ENCODE data around the gene SHISA9.

SHISA9 gene

DNA sequence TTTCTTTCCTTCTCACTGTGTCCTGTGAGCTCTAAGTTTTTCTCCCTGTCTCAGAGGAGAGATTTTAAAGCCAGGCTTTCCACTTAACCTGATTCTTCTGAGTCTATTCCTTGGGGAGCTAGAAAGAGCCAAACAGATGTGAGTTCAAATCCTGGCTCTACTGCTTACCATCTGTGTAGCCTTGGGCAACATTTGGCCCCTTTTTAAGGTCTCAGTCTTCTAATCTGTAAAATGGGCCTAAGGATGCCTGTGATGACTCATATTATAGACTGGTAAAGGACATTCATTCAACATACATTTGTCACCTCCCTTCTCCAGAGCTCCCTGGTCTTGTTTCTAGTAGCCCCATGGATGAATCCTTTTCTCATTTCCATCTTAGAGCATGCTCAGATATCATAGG lies 304.0 kb downstream of the SHISA9 start:
- no peak for DNase-seq

DNA sequence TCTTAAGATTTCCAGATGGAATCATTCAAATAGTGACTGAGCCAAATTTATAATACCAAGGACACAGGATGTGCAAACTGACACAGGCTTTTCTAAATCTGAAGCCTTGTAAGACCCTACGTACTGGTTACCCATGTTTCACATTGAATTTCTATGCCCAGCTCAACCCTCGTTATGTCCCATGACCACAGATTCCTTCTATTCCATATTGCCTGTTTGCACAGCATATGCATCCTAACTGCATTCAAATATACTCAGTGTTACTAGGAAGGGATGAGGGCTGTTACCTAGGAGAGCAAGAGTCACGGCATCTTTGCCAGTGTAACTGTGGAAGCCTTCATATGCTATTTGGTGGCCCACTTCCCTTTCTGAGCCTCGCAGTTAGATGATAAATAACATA lies 305.2 kb downstream of the SHISA9 start:
- DNase-seq = no peak

DNA sequence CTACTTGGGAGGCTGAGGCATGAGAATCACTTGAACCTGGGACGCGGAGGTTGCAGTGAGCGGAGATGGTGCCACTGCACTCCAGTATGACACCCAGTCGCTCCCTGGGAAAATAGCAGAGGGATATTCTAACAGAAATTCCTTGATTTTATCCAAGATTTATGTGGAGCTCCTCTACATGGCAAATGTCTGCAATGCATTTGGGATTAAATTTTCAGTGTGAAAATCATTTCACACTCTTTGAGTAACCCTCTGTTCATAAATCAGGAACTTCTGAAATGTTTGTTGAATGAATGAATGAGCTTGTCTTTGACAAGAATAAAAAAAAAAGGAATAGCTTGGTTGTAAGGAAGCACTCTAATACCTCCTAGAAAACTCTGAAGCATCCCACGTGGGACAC lies 305.8 kb downstream of the SHISA9 start:
- no peak for DNase-seq

DNA sequence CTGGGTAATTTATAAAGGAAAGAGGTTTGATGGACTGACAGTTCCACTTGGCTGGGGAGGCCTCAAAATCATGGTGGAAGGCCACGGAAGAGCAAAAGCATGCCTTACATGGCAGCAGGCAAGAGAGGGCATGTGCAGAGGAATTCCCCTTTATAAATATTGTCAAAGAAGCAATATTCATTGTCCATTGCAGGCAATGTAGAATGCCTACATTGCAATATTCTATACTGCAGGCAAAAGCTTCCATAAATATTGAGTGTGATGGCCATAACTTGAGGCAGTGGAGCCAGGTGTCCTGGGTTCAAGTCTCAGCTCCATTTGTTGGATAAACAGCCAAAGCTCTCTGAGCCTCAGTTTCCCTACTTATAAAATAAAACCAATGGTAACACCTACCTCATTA lies 322.3 kb downstream of the SHISA9 start:
- no peak for DNase-seq

DNA sequence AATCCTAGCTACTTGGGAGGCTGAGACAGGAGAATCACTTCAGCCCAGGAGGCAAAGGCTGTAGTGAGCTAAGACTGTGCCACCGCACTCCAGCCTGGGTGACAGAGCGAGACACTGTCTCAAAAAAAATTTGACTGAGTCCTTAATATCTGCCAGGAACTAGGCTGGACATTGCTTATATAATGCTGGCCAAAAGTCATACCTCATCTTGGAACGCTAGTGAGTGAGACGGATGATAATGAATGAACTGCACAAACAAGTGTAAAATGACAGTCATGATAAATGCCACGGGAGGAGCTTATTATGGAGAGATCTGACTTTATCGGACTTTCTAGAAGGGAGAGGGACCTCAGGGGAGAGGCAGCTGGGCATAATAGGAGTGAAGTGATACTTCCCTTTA lies 327.6 kb downstream of the SHISA9 start:
- no peak for DNase-seq

DNA sequence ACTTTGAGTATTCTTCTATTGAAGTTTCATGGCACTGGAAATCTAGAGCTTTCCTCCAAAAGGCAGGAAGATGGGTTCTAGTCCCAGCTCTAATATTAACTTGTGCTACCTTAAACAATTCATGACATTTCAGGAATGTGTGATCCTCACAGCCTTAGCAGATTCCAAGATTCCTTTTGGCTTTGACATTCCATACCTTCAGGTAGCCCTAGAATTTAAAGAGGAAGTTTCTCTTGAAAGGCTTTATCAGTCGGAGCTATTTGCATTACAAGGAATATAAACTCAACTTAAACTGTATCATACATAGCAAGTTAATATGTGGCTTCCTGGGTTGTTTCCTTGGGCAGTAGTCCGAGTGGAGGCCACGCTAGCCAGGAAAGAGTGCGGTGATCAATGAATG lies 330.0 kb downstream of the SHISA9 start:
- no peak for DNase-seq

DNA sequence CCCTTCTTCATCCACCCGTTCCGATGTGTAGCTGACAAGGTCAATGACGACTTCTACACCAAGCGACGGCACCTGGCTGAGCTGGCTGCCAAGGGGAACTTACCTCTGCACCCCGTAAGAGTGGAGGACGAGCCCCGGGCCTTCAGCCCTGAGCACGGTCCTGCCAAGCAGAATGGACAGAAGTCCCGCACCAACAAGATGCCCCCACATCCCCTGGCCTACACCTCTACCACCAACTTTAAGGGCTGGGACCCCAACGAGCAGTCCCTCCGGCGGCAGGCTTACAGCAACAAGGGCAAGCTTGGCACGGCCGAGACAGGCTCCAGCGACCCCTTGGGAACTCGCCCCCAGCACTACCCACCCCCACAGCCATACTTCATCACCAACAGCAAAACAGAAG lies 333.6 kb downstream of the SHISA9 start:
- no peak for DNase-seq

DNA sequence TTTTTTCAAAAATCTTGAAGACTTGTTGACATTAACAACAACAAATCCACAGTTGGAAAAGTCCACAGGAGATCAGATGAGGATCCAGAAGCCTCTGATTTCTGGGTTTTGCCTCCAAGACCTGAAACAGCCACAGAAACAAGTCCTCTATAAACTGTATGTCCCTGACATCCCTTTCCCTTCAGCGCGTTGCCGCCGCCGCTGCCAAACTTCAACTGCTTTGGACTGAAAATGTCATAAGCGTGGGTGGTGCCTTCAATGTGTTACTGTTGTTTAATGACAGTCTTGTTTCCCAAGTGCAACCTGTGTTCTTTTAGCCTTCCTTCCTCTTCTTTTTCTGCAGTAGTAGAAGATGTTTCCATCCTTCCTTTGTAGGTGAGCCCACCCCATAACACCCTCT lies 334.9 kb downstream of the SHISA9 start:
- no peak for DNase-seq

DNA sequence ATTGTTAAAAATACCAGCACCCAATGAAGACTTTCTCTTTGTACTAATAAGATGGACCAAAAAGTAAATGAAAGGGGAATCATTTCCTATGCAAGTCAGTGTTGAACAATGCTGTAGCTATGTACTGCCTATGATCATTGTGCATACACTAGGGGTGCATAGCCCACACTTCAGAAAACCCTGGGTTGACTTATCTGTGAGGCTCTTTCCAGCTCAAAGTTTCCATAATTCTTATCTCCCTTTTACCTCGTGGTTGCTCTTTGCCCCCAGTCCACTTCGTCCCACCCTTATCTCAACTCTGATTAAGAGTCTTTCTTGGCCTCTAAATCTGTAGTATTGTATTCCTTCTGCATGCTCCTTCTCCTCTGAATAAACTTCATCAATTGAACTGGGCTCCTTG lies 336.8 kb downstream of the SHISA9 start:
- DNase-seq = no peak

DNA sequence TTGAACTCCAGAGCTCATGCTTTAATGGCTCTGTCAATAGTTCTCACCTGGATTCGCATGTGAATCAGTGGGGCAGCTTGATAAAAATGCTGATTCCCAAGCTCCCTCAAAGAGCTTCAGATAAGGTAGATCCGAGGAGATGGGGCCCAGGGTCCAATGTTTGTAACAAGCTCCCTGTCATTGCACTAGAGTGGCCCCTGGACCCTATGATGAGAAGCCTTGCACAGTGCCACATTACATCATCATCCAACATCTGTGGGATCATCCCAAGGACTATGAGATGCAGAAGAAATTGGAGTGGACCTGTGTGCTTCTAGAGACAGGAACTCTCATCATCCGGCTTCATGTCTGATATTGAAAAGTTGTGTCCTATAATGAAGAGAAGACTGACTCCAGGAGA lies 340.8 kb downstream of the SHISA9 start:
- no peak for DNase-seq

DNA sequence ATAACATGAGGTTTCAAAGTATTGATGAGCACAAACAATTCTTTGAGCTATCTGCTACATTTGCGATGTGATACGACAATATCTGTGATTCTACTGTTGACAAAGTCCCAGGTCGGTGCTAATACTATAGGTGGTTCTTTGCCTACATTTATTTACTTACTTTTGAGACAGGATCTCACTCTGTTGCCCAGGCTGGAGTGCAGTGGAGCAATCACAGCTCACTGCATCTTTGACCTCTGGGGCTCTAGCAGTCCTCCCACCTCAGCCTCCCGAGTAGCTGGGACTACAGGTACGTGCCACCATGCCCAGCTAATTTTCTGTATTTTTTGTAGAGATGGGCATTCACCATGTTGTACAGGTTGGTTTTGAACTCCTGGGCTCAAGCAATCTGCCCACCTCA lies 343.4 kb downstream of the SHISA9 start:
- DNase-seq = no peak

DNA sequence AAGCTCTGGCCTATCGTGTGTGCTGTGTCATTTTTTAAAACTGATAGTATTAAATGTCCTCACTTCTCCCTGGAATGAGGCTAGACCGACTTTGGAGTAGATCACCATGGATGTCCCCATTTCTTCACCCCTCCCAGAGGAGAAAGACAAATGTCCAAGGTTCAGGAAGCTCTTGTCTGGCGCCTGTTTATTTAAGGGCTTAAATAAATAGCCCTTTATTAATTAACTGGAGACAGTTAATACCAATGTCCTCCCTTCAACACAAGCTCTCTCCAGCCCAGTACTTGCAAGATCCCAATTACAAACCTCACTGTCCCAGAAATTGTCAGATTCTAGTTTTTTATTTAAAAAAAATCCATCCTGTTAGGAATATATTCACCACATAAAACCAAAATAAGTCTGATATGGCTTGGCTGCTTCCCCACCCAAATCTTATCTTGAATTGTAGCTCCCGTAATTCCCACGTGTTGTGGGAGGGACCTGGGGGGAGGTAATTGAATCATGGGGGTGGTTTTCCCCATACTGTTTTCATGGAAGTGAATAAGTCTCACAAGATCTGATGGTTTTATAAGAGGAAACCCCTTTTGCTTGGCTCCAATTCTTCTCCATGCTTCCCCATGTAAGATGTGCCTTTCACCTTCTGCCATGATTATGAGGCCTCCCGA lies 344.4 kb downstream of the SHISA9 start:
- DNase-seq = no peak

DNA sequence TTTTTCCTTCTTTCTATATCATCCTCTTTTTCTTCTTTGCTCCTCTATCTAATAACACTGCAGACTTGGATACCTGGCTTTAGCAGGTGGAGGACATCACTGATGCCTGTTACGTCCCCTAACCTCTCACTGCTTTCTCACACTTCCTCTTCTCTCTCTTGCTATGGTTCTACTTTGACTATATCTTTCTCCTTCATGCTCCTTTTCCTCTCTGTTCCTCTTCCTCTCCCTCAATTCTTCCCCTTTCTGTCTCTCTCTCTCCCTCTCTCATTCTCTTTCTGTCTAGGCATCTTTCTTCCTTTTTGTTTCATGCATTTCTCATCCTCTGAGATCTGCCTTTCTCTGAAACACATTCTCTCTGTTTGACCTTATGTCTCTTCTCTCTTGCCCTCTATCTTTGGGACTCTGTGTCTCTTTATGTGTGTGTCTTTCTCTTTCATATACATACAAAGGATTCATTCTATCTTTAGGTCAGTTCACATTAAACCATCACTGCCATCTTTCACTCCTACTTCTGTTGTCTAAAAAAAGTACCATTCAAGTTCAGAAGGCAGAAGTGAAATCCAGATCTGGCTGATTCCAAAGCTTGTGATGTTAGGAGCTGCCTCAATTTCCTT lies 353.7 kb downstream of the SHISA9 start:
- DNase-seq = no peak

DNA sequence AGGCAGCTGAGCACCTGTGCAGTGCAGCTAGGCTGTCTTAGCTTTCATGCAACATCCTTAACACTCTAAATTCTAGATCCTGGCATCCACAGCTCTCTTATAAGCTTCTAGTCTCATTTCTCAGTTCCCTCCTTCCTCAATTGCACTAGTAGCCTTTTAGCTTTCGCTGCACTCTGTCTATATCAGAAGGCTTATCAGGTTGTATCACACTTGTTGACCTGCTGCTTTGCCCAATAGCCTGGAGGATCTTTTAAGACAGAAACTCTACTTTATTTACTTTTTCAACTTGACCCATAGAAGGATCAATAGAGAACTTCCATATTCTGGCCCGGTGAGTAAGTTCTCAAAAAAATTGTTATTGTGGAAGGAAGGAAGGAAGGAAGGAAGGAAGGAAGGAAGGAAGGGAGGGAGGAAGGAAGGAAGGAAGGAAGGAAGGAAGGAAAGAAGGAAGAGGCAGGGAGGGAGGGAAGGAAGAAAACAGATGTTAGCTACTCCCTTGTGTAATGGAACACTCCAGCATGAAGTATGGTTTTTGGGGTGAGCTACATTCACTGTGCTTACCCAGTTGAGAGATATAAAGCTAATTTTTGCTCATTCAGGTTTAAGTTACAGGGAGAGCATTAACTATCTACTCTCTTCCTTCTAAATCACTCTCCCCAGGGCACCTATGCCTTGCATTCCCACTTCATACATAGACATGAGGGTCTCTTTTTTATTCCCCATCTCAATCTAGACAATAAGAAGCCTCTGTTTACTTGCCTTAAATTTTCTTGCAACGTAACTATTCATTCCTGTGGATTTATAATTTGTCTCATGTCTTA lies 361.1 kb downstream of the SHISA9 start:
- DNase-seq = no peak

DNA sequence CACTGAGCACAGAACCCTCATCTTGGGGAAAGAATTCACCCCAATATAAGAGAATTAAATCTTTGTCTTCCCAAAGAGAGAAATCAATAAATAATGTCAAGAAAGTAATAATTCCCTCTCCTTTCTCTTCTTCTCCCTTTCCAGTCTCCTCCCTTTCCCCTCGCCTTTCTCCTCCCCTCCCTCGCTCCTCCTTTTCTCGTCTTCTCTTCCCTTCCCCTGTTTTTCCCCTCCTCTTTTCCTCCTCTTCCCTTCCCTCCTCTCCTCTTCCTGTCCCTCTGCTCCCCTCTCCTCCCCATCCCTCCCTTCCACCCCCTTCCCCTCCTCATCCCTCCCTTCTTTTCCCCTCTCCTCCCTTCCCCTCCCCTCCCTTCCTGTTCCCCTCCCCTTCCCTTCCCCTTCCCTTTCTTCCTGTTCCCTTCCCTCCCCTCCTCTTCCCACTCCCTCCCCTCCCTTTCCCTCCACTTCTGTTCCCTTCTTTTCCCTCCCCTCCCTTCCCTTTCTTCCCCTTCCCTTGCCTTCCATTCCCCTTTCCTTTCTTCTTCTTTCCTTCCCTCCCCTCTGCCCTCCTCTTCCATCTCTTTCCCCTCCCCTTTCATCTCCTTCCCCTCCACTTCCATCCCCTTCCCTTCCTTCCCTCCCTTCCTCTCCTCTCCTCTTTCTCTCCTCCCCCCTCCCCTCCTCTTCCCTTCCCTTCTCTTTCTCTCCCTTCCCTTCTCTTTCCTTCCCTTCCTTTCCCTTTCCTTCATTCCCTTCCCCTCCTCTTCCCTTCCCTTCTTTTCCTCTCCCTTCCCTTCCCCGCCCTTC lies 363.6 kb downstream of the SHISA9 start:
- no peak for DNase-seq

DNA sequence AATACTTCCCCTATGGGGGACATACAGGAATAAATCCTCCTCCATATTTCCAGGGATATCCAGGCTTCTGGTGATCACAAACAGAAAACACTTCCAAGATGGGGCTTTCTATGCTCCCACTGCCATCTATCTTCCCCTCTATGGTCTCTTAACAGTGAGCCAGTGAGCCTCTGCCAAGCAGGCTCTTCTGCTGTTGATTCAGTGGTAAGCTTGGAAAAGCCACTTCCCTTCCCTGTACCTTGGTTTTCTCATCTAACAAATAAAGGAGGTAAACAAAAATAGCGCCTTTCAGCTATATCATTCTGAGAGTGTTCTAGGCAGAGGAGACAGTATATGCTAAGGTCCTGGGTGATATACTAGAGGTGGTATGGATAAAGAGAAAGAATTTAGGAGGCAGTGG lies 368.0 kb downstream of the SHISA9 start:
- no peak for DNase-seq

DNA sequence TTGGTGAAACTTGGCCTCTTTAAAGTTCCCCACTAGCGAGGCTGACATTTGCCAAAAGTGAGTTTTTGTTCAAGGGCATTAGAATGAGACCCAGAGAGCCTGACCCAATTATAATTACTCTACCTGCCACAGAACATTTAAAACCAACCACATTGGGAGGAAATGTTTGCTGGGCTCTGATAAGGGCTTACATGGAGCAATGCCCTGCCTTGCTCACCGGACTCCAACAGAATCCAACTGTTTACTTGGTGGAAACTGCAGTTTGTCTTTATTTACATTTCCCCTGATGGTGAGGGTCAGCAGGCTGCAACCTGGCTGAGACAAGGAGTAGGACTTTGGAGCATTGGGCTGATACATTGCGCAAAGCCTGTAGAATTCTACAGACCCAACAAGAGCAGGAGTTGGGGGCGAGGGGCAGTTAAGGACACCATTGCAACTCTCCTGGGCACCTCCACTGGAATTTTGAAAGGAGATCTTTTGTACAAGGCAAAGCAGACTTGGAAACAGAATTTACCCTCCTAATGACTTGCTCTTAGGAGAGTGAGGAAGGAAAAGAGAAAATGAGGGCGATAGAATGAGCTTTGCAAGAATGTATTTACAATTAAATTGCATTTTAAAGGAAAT lies 368.6 kb downstream of the SHISA9 start:
- DNase-seq = no peak

DNA sequence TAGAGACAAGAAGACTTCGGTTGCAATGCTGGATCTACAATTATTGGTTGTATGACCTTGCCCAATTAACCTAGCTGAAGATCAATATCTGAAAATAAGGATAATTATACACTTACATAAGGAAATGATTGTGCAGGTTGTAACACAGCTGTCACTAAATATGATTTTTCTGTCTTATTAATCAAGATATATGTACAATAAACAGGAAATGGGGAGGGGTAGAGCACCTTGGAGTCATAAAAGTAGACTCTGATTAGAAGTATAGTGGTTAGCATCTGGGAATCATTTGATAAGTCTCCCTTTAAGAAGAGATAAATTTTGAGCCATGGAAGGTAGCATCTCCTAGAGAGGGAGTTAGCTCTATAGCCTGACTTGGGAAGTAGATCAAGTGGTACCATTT lies 369.2 kb downstream of the SHISA9 start:
- DNase-seq = no peak

DNA sequence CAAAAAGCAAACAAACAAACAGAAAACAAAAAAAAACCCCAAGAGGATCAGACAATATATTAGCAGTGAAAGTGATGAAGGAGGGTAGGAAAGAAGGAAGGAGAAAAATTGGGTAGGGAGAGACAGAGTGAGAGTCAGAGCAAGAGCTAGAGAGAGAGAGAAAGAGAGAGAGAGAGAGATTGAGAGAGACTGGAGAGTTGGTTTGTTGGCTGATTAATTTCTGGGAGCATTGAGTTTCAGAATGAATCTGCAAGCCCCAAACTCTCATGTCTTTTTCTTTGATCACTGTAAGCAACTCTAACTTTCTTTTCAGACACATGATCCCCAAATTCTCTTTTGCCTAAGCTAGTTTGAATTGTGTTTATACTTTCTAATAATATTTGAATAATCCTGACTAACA lies 388.1 kb downstream of the SHISA9 start:
- no peak for DNase-seq
